HepG2 (cell line): ENCODE measurements around the gene SIK1. TPM values are rescaled to one million over a fixed set of nuclear protein-coding genes. Genes with fewer than 3 reads are reported as not detected.
"Not testable (repeated sequence)": the region's sequence is repeated elsewhere in the genome, so short reads cannot be mapped to it uniquely, and the experiment has no call there.

Experiments
- ATAC-seq: fragments of 200-7000 bp; cut with Tn5 transposase; 3 replicates; pipeline ENCODE4 v1.9.1; 2020; ENCODE audit warnings: mild to moderate bottlenecking, moderate library complexity
- BruUV-seq: library from RNA; stranded (reverse); fragments of 400-500 nt; replicated peaks from 2 replicates; lab custom pipeline; 2021; lab: Mats Ljungman, UMichigan
- CTCF ChIA-PET: fragments of 300-600 bp; formaldehyde crosslinking; extraction: SDS; loops from one replicate; lab custom pipeline; 2021; ENCODE audit warnings: low total read pairs, inconsistent platforms, low intra/inter-chr PET ratio; lab: Yijun Ruan, JAX
- POLR2A ChIA-PET: fragments of 350-600 bp; sonication (Branson Sonifier 250); formaldehyde crosslinking; loops from one replicate; lab custom pipeline; 2020; ENCODE audit warnings: antibody characterized with exemption, inconsistent platforms; lab: Yijun Ruan, JAX
- DNase-seq: peaks from one replicate; pipeline ENCODE4 v3.0.0-alpha.2; 2015; ENCODE audit warnings: low spot score
- FAIRE-seq: peaks from 3 replicates; lab custom pipeline; 2011; peaks lifted over from hg19 to GRCh38; lab: Jason Lieb, UNC
- H2AFZ ChIP-seq: one replicate; pipeline ENCODE4 v1.6.1; 2011; ENCODE audit warnings: low read length, inconsistent platforms
- H3K27ac ChIP-seq: fragments of 300-600 bp; 3 replicates; pipeline ENCODE4 v1.8.0; 2011; ENCODE audit warnings: mixed run types, mild to moderate bottlenecking, mixed read lengths, low read length, inconsistent platforms; ENCODE audit not compliant: insufficient read depth; ENCODE audit errors: extremely low read length
- H3K27me3 ChIP-seq, 2 experiments: fragments of 200-600 bp in 1 of 2; 2 replicates in 1 of 2; 3 replicates in 1 of 2; pipeline versions ENCODE4 v1.6.0 to v1.8.0; 2011; ENCODE audit warnings: low read length in 2 of 2, mild to moderate bottlenecking in 2 of 2, moderate library complexity in 2 of 2, inconsistent platforms in 1 of 2; ENCODE audit not compliant: insufficient read depth in 2 of 2, control insufficient read depth in 1 of 2
- H3K36me3 ChIP-seq, 2 experiments: fragments of 200-600 bp in 1 of 2; replicated peaks in 1 of 2; 2 replicates in 1 of 2; 3 replicates in 1 of 2; pipeline versions ENCODE4 v1.5.1 to v1.8.0; 2011; ENCODE audit warnings: low read length in 2 of 2, inconsistent platforms in 1 of 2; ENCODE audit not compliant: insufficient read depth in 2 of 2, control insufficient read depth in 1 of 2
- H3K4me1 ChIP-seq: 2 replicates; pipeline ENCODE4 v1.5.1; 2012; ENCODE audit warnings: low read length, inconsistent platforms; ENCODE audit not compliant: insufficient read depth
- H3K4me2 ChIP-seq: 2 replicates; pipeline ENCODE4 v1.6.0; 2011; ENCODE audit warnings: low read depth, low read length, inconsistent platforms
- H3K4me3 ChIP-seq, 3 experiments: fragments of 200-600 bp in 1 of 3; sonication (generic), shearing (Covaris generic) in 1 of 3; replicated peaks in 1 of 3; 2 replicates each; pipeline ENCODE4 v1.5.1; 2011 to 2016; ENCODE audit warnings: low read length in 3 of 3, inconsistent platforms in 2 of 3, low read depth in 2 of 3, mild to moderate bottlenecking in 2 of 3, control low read depth in 1 of 3, mixed read lengths in 1 of 3; ENCODE audit not compliant: insufficient read depth in 1 of 3
- H3K79me2 ChIP-seq: one replicate; pipeline ENCODE4 v1.6.1; 2011; ENCODE audit warnings: low read length, inconsistent platforms; ENCODE audit not compliant: insufficient read depth
- H3K9ac ChIP-seq: 2 replicates; pipeline ENCODE4 v1.6.0; 2011; ENCODE audit warnings: mild to moderate bottlenecking, low read depth, low read length, inconsistent platforms; ENCODE audit not compliant: insufficient read depth
- H3K9me3 ChIP-seq: 2 replicates; pipeline ENCODE4 v1.5.1; 2012; ENCODE audit warnings: mild to moderate bottlenecking, low read length
- H4K20me1 ChIP-seq: 2 replicates; pipeline ENCODE4 v1.6.0; 2011; ENCODE audit warnings: inconsistent platforms, mild to moderate bottlenecking, low read length, moderate library complexity; ENCODE audit not compliant: insufficient read depth
- WGBS: methylation state at CpG from one replicate; pipeline ENCODE4 v1.1.6; 2017; ENCODE audit warnings: low lambda C conversion rate; 5-methylcytosine and 5-hydroxymethylcytosine counted together
- in situ Hi-C: cut with HindIII; loops from 2 replicates; pipeline ENCODE4 v1.10.0; 2017; ENCODE audit warnings: low pct_unique_long_range_greater_than_20kb; ENCODE audit not compliant: extremely low pct_ligation_motif_present
- intact Hi-C: fragments of 100-400 bp; cut with micrococcal nuclease; formaldehyde crosslinking; loops from one replicate; pipeline ENCODE4 v1.10.0; 2022; ENCODE audit not compliant: unreplicated experiment
- polyA plus RNA-seq, 8 experiments: library from polyadenylated mRNA; depleted of rRNA in 3 of 8; stranded (reverse) in 7 of 8; unstranded in 1 of 8; fragments of >200 nt; fragmentation: Illumina TruSeq in 4 of 8; extraction: Trizol in 4 of 8; gene quantifications; 2 replicates each; pipeline versions ENCODE4 v1.2.1 to v1.2.3, GENCODE V29; 2011 to 2016; ENCODE audit warnings: low read depth in 4 of 8, missing spikeins in 1 of 8, mixed read lengths in 1 of 8; ENCODE audit not compliant: insufficient read depth in 1 of 8
- total RNA-seq, 5 experiments: library from RNA; depleted of rRNA; stranded (reverse); fragments of >200 nt; fragmentation: Illumina TruSeq; extraction: Trizol; gene quantifications; 2 replicates each; pipeline ENCODE4 v1.2.3, GENCODE V29; 2016; ENCODE audit warnings: low read depth in 1 of 5

Gene SIK1
- total and polyA plus RNA-seq, 2 of the 13 experiments (the other 11 are each of a cell fraction or from before 2014, with no cell fraction given) = 4.5 to 14.5 TPM

DNA sequence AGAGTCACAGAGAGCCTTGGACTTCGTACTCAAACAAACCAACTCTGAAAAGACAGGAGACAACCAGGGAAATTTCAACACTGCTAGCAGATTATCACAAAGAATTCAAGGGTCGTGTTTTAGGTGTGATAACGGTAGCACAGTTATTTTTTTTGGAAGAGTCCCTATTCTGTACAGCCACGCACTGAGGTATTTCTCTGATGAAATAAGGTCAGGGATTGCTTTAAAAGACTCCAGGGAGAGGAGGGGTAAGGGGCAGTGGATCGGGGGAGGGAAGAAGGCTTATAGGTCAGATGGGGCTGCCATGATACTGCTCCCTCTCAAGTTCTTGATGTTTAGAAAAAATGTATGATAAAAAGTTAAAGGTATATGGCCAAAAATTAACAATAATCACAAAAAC lies 38.2 kb upstream of the SIK1 start:
- ATAC-seq = peak; percentile 79
- FAIRE-seq = peak; percentile 98
- H3K27me3 ChIP-seq, H3K4me3 ChIP-seq, intact Hi-C loops, H3K36me3 ChIP-seq, H2AFZ ChIP-seq, H3K27ac ChIP-seq, H3K79me2 ChIP-seq, H3K9ac ChIP-seq, BruUV-seq, POLR2A ChIA-PET, H3K4me1 ChIP-seq, H3K4me2 ChIP-seq, CTCF ChIA-PET, H4K20me1 ChIP-seq, DNase-seq, in situ Hi-C loops, H3K9me3 ChIP-seq: not testable (repeated sequence)
- no CpG with 5 or more reads among the region's 5 CpGs for WGBS

- H3K36me3 ChIP-seq, in situ Hi-C loops, FAIRE-seq, H2AFZ ChIP-seq, H3K27ac ChIP-seq, ATAC-seq, POLR2A ChIA-PET, DNase-seq, BruUV-seq, H4K20me1 ChIP-seq, H3K9ac ChIP-seq, H3K4me1 ChIP-seq, H3K9me3 ChIP-seq, intact Hi-C loops, H3K4me3 ChIP-seq, CTCF ChIA-PET, H3K27me3 ChIP-seq, H3K79me2 ChIP-seq, H3K4me2 ChIP-seq: not testable (repeated sequence)
- WGBS = no CpG with 5 or more reads among the region's 20 CpGs
Observed at GRCh38 chr21:43463498-43464261, 36.7 kb upstream of the SIK1 start.

DNA sequence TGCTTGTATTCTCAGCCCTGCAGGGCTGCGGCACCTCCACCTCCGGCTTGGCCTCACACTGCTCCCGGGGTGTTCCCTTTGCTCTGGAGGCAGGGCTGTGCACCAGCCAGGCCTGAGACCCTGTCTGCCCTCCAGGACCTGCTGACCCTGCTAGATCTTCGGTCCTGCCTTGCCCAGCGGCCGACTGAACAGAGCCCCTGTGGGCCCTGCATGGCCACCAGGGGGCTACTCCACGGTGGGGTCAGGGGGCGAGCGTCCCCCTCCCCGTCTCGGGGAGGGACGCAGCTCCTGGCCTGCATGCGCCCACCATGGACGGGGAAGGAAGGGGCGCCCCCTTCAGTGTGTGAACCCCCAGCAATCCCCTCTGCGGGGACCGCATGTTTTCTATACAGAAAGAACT lies 36.0 kb upstream of the SIK1 start:
- H3K4me1 ChIP-seq, DNase-seq, BruUV-seq, H2AFZ ChIP-seq, POLR2A ChIA-PET, H3K79me2 ChIP-seq, ATAC-seq, H3K9me3 ChIP-seq, H3K36me3 ChIP-seq, H3K27ac ChIP-seq, H3K9ac ChIP-seq, H3K4me2 ChIP-seq, FAIRE-seq, H4K20me1 ChIP-seq, CTCF ChIA-PET, intact Hi-C loops, H3K27me3 ChIP-seq, in situ Hi-C loops, H3K4me3 ChIP-seq: not testable (repeated sequence)
- no CpG with 5 or more reads among the region's 17 CpGs for WGBS

- DNase-seq, H3K27ac ChIP-seq, CTCF ChIA-PET, H2AFZ ChIP-seq, FAIRE-seq, POLR2A ChIA-PET, H3K36me3 ChIP-seq, intact Hi-C loops, BruUV-seq, in situ Hi-C loops, H3K4me2 ChIP-seq, H3K27me3 ChIP-seq, H3K79me2 ChIP-seq, H3K4me1 ChIP-seq, ATAC-seq, H3K9me3 ChIP-seq, H3K4me3 ChIP-seq, H3K9ac ChIP-seq, H4K20me1 ChIP-seq: not testable (repeated sequence)
- no CpG with 5 or more reads among the region's 13 CpGs for WGBS
Observed at GRCh38 chr21:43460475-43460874, 33.5 kb upstream of the SIK1 start.
